ENCODE measurements around the gene PRKN.

The PRKN gene

GRCh38 chr6:161749576-161749975 lies 978.0 kb downstream of the PRKN start:
- no peaks in the 10 kb centered on the region for H3K4me1 ChIP-seq (ENCODE audit: low read depth, poor library complexity, severe bottlenecking)
- no peak overlapping the region for H2AFZ ChIP-seq (ENCODE audit: low read depth)
- H3K9ac ChIP-seq: no peak overlapping the region
- H3K27me3 ChIP-seq (ENCODE audit: insufficient read depth, low read depth): no peaks in the 10 kb centered on the region
- H3K27ac ChIP-seq: no peak overlapping the region
- no peaks in the 10 kb centered on the region for H3K36me3 ChIP-seq (ENCODE audit: insufficient read depth)
- H3K79me2 ChIP-seq (ENCODE audit: insufficient read depth, low read depth): no peaks in the 10 kb centered on the region
- no peaks in the 10 kb centered on the region for H4K20me1 ChIP-seq (ENCODE audit: insufficient read depth)
- H3K4me3 ChIP-seq (IDR thresholded peaks at IDR 0.05; ENCODE audit: insufficient read depth, low read depth, low read length): no peak overlapping the region
- H3K4me2 ChIP-seq: no peak overlapping the region
- no peak for TF ChIP-seq CTCF (conservative IDR thresholded peaks at IDR 0.05; ENCODE audit: low read depth, low read length)

GRCh38 chr6:161748535-161749416 lies 978.8 kb downstream of the PRKN start:
- H4K20me1 ChIP-seq (ENCODE audit: insufficient read depth): no peaks in the 10 kb centered on the region
- H2AFZ ChIP-seq (ENCODE audit: low read depth): no peak overlapping the region
- no peak overlapping the region for H3K27ac ChIP-seq
- H3K9ac ChIP-seq: no peak overlapping the region
- no peak overlapping the region for H3K4me3 ChIP-seq (IDR thresholded peaks at IDR 0.05; ENCODE audit: insufficient read depth, low read depth, low read length)
- H3K27me3 ChIP-seq (ENCODE audit: insufficient read depth, low read depth): no peaks in the 10 kb centered on the region
- H3K4me1 ChIP-seq (ENCODE audit: low read depth, poor library complexity, severe bottlenecking): no peaks in the 10 kb centered on the region
- no peaks in the 10 kb centered on the region for H3K36me3 ChIP-seq (ENCODE audit: insufficient read depth)
- H3K79me2 ChIP-seq (ENCODE audit: insufficient read depth, low read depth): no peaks in the 10 kb centered on the region
- no peak overlapping the region for H3K4me2 ChIP-seq
- no peak for TF ChIP-seq CTCF (conservative IDR thresholded peaks at IDR 0.05; ENCODE audit: low read depth, low read length)

GRCh38 chr6:161747506-161747905 lies 980.1 kb downstream of the PRKN start:
- H3K4me2 ChIP-seq: no peak overlapping the region
- H3K36me3 ChIP-seq (ENCODE audit: insufficient read depth): no peaks in the 10 kb centered on the region
- no peaks in the 10 kb centered on the region for H3K27me3 ChIP-seq (ENCODE audit: insufficient read depth, low read depth)
- no peaks in the 10 kb centered on the region for H4K20me1 ChIP-seq (ENCODE audit: insufficient read depth)
- no peak for TF ChIP-seq CTCF (conservative IDR thresholded peaks at IDR 0.05; ENCODE audit: low read depth, low read length)
- no peak overlapping the region for H3K4me3 ChIP-seq (IDR thresholded peaks at IDR 0.05; ENCODE audit: insufficient read depth, low read depth, low read length)
- H3K79me2 ChIP-seq (ENCODE audit: insufficient read depth, low read depth): no peaks in the 10 kb centered on the region
- no peak overlapping the region for H3K27ac ChIP-seq
- no peak overlapping the region for H3K9ac ChIP-seq
- H3K4me1 ChIP-seq (ENCODE audit: low read depth, poor library complexity, severe bottlenecking): no peaks in the 10 kb centered on the region
- H2AFZ ChIP-seq (ENCODE audit: low read depth): no peak overlapping the region

GRCh38 chr6:161745594-161746141 lies 981.9 kb downstream of the PRKN start:
- no peak overlapping the region for H3K4me2 ChIP-seq
- no peak overlapping the region for H3K4me3 ChIP-seq (IDR thresholded peaks at IDR 0.05; ENCODE audit: insufficient read depth, low read depth, low read length)

More at GRCh38 chr6:161745594-161746141, 981.9 kb downstream of the PRKN start:
- H3K79me2 ChIP-seq (ENCODE audit: insufficient read depth, low read depth): no peaks in the 10 kb centered on the region
- TF ChIP-seq CTCF (conservative IDR thresholded peaks at IDR 0.05; ENCODE audit: low read depth, low read length): no peak
- H3K27ac ChIP-seq: no peak overlapping the region
- no peaks in the 10 kb centered on the region for H3K36me3 ChIP-seq (ENCODE audit: insufficient read depth)
- no peaks in the 10 kb centered on the region for H4K20me1 ChIP-seq (ENCODE audit: insufficient read depth)
- H2AFZ ChIP-seq (ENCODE audit: low read depth): no peak overlapping the region
- H3K4me1 ChIP-seq (ENCODE audit: low read depth, poor library complexity, severe bottlenecking): no peaks in the 10 kb centered on the region
- no peaks in the 10 kb centered on the region for H3K27me3 ChIP-seq (ENCODE audit: insufficient read depth, low read depth)
- H3K9ac ChIP-seq: no peak overlapping the region
